SH-SY5Y (cell line): ENCODE measurements around the gene EIF3M.

Source experiments
- GATA2 ChIP-seq: IDR thresholded peaks from 2 replicates; pipeline ENCODE4 v1.6.1; 2011; ENCODE audit warnings: mild to moderate bottlenecking, low read depth, low read length
- GATA3 ChIP-seq: IDR thresholded peaks from 2 replicates; pipeline ENCODE4 v1.6.1; 2011; ENCODE audit warnings: low read depth, mild to moderate bottlenecking, low read length, moderate library complexity

- TF ChIP-seq GATA2 (no peak), GATA3 (no peak)
These were observed 16.5 kb upstream of the EIF3M start for GRCh38 chr11:32567154-32567553.
